H4 (cell line): ENCODE measurements around the gene PLCH1. TPM values are rescaled to one million over a fixed set of nuclear protein-coding genes. Genes with fewer than 3 reads are reported as not detected.

Experiments used
- DNase-seq: peaks from one replicate; pipeline ENCODE4 v3.0.0-alpha.2; 2015; ENCODE audit warnings: low spot score
- total RNA-seq: library from RNA; depleted of rRNA; stranded (reverse); fragments of >200 nt; shearing (Covaris generic); gene quantifications from 2 replicates; pipeline ENCODE4 v1.2.3, GENCODE V29; 2014

The PLCH1 gene
- total RNA-seq, 1 experiment from 2014 or later: 1.1 TPM

DNA sequence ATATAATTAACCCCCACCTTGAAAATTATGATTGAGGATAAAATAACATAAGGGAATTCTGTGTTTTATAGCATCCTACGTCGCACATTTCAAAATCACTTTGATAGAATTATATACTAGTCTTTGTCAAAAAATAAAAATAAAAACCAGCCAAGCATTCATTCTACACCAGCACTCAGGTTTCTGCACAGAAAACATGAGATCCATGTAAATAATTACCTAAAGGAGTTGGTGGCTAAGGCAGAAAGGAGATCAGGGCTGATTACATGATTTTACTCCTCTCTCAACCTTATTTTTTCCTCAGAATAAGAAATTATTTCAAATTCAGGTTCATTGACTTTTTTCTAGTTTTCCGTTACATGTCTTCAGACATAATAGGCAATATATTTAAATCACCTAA, 194.5 kb downstream of the PLCH1 start:
- DNase-seq: no peak

- no peak for DNase-seq
Observed at GRCh38 chr3:155549087-155549486, 195.8 kb downstream of the PLCH1 start.

- DNase-seq: no peak
Observed at GRCh38 chr3:155548195-155548594, 196.7 kb downstream of the PLCH1 start.

DNA sequence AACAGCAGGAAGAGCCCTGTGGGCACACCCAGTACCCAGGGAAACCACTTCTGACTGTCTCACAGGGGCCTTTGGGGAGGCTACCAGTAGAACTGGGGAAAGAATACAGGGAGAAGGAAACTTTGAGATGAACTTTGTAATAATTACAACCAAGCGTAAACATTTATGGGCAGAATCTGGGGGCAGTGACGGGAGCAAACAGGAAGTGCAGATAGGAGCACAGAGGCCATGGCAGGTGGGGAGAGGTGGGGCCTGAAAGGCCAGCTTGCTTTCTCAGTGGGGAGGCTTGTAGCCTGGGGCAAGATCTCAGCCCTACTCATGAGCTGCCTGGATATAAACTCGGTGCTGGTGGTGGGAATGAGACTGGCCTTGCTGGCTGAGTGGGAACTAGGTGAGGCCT, 209.8 kb downstream of the PLCH1 start:
- DNase-seq: no peak

GRCh38 chr3:155528579-155528978, 216.3 kb downstream of the PLCH1 start:
- no peak for DNase-seq

- no peak for DNase-seq
Observed at GRCh38 chr3:155525324-155525833, 219.5 kb downstream of the PLCH1 start.

DNA sequence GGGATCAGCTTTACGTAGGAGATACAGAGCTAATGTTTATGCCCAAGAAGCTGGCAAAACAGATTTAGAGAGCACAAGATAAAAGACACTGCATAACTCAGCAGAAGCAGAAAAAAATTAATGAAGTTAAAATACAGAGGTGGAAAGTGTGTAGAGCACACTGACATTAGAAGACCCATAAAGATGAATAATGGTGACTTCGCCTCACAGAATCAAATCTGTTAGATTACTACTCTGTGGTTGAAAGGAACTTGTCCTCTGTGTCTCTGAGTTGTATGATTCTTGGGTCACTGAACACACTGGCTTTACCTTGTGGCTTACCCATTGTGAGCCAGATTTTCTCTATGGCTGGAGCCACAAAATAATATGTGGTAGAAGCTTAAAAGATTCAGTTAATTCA, 224.4 kb downstream of the PLCH1 start:
- no peak for DNase-seq

GRCh38 chr3:155519078-155519477, 225.8 kb downstream of the PLCH1 start:
- no peak for DNase-seq

- no peak for DNase-seq
Observed at GRCh38 chr3:155517903-155518302, 227.0 kb downstream of the PLCH1 start.

GRCh38 chr3:155516439-155516838, 228.4 kb downstream of the PLCH1 start:
- DNase-seq: no peak

- no peak for DNase-seq
Observed at GRCh38 chr3:155512867-155513261, 232.0 kb downstream of the PLCH1 start.

DNA sequence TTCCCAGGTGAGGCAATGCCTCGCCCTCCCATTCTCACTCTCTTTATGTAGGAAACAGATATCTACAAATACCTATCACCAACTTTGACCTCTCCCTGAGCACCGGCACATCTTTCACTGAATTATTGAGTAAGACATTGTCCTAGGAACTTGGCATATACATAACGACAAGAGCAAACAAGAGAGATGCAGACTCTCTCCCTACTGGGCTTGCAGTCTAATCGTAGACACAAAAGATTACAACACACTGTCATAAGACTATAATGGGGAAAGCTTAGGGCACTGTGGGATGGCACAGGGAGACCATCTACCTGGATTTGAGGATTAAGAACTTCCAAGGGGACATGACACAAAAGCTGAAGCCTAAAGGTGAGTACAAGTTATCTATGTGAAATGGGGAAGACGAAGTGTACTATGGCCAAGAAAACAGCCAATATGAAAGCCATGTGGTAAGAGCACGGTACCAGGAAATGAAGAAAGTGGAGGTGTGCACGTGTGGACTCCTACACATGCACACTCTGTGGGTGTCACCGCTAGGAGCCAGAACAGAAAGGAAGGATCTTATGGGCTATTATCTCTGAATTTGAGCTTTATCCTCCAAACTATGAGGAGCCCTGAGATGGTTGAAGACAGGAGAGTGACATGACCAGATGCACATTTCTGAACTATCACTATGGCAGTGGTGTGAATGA, 232.6 kb downstream of the PLCH1 start:
- no peak for DNase-seq

DNA sequence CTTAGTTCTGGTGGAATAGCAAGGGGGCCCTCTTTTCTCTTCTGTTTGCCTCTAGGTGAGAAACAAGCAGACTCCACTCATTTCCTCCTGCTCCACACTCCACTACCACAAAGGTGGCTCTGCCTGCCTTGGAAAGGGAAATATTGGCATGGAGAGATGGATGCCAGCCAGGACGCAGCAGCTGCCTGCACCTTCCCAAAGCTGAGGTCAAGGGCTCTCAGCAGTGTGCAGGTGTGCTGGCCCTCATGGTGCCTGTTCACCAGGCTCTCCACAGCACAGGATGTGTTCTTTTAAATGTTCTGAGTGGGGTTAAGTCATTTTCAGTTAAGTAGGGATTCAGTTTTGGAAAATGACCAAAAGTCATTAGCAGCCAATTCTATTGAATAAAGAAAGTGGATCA, 240.2 kb downstream of the PLCH1 start:
- DNase-seq: no peak

DNA sequence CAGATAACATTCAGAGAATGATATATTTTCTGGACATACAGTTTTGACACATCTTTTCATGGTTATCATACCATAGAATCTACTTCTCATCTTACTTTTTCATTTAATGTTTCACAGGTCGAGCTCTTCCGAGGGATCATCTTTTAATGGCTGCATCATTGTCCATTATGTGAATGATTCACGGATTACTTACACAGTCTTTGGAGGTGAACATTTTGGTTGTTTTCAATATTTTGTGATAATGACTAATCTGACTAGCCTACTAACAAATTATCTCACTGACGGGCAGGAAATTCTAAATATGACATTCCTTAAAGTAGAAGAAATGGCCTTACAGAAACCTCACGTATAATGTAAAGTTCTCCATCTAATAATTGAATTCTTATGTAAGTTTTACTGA, 242.2 kb downstream of the PLCH1 start:
- no peak for DNase-seq

DNA sequence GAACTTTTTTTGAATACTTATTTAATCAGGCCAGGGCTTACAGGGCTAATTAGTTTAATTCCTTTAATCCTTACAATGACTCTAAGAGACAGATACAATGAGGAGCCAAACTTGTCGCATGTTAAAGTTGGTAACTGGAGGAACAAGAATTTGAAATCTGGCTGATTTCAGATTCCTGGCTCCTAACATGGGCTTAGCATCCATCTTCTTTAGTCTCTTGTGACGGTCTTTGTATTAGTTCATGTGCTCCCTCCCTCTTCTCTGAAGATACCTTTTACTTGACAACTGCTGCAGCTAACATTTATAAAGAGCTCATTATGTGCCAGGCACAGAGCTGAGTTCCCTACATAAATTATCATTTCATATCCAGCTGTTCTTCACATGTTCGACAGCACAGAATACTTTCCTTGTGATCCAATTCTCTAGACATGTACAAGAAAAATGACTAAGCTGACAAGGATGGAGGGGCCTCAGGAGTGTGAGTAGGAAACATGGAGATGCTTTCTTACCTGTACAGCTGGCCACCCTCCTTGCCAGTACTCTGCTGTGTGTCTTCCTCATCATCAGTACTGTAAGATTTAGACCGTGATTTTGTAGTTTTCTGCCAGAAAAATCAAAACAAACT, 244.6 kb downstream of the PLCH1 start:
- DNase-seq: no peak

- peak; percentile 65 for DNase-seq
Observed at GRCh38 chr3:155497930-155498647, 246.8 kb downstream of the PLCH1 start.

DNA sequence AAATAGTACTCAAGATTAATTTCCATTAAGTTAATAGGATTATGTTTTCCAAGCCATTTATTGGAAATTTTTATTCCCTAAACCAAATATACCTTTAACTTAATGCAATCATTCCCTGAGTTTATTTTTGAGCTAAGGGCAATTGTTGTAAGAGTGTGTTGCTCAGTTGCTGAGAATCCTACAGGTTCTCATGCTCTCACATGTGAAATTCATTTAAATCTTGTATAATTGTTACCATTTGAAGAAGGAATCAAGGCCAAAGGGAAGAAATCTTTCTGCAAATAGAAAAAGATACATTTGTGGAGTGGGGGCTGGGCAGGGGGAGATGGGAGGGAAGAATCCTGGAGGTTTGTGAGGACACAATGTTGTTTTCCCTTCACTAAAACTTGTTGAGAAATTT, 248.7 kb downstream of the PLCH1 start:
- DNase-seq: no peak

GRCh38 chr3:155495387-155495786, 249.5 kb downstream of the PLCH1 start:
- no peak for DNase-seq

- no peak for DNase-seq
Observed at GRCh38 chr3:155494332-155494731, 250.5 kb downstream of the PLCH1 start.

DNA sequence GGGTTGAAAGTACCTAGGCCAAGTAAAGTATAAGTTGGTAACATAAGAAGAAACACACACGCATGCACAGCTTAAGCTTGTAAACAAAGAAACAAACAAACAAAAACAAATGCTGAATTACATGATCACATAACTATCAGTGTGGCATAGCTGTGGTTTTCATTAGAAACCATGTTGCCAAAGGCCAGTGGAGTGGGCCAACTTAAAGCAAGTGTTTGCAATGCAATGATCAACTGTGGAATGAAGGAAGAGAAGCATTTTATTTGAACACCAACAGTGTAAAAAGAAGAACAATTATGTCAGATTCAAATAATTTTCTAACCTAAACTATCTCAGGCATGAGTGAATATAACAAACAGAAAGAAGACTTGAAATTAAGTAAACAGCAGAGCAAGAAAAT, 252.0 kb downstream of the PLCH1 start:
- DNase-seq: no peak

GRCh38 chr3:155491696-155492095, 253.2 kb downstream of the PLCH1 start:
- no peak for DNase-seq

DNA sequence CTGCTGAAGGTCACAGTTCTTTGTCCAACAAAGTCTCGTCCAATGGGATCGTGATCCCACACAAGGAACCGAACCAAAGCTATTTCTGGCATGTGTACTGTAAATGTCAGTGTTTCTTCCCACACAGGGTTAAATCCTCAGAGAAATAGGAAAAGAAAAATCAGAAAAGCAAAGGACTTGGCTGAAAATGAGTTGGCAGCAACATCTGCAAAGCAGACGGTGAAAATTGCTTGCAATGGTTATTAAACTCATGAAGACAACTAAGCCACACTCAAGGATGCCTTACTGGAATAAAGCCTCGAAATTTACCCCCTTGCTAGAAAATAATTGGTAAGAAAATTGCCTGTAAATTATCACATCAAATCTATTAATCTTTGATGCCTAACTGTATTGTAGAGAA, 256.2 kb downstream of the PLCH1 start:
- DNase-seq: no peak

DNA sequence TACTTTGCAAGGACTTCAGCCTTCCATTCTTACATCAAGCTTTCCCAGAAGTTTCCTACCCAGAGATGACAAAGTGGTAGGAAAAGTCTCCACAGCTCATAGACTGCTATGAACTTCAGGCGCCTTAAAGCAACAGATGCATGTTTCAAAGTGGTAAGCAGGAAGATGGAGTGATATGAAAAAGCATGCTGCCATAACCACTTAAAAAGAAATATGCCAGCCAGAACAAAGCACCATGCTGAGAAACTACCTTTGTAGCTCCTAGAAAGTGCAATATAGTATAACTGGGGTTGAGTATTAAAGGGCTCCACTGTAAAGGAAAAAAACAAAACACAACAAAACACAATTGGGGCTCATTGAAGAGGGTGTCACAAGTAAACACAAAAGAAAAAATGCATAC, 259.0 kb downstream of the PLCH1 start:
- no peak for DNase-seq
